ENCODE measurements around the gene REPS1.
"Not testable (repeated sequence)": the region's sequence is repeated elsewhere in the genome, so short reads cannot be mapped to it uniquely, and the experiment has no call there.

The REPS1 gene, protein sequence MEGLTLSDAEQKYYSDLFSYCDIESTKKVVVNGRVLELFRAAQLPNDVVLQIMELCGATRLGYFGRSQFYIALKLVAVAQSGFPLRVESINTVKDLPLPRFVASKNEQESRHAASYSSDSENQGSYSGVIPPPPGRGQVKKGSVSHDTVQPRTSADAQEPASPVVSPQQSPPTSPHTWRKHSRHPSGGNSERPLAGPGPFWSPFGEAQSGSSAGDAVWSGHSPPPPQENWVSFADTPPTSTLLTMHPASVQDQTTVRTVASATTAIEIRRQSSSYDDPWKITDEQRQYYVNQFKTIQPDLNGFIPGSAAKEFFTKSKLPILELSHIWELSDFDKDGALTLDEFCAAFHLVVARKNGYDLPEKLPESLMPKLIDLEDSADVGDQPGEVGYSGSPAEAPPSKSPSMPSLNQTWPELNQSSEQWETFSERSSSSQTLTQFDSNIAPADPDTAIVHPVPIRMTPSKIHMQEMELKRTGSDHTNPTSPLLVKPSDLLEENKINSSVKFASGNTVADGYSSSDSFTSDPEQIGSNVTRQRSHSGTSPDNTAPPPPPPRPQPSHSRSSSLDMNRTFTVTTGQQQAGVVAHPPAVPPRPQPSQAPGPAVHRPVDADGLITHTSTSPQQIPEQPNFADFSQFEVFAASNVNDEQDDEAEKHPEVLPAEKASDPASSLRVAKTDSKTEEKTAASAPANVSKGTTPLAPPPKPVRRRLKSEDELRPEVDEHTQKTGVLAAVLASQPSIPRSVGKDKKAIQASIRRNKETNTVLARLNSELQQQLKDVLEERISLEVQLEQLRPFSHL

DNA sequence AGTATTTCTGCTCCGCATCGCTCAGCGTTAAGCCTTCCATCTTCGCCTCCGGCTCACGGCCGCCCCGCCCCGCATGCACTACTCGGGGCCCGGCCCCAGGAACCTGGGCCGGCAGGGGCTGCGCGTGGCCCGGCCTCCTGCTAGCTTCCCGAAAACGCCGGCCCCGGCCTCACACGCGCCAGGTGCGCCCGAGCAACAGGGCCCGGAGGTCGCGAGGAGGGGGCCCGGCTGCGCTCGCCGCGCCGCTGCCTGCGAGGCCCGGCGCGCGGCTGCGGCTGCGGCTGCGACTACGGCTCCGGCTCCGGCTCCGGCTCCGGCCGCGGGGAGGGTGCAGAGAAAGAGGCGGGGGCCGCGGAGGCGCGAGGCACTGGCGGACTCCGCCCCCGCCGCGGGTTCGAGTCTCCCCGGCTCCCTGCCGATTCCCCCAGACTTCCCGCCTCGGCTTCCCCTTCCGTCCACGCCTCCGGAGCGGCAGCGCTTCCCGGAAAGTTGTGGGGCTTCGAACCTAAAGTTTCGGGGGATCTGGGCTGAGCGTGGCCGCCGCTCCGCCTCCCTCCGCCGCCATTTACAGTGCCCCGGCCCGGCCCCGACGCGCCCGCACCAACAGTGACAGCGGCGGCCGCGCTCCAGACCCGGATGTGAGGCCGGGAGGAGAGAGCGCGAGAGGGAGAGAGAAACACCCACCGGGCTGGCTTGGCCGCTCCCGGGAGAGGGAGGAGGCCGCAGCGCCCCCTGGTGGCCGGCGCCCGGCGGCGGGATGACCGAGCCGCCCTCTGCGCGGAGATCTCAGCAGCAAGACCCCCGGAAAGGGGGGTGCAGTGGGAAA, at the start of gene REPS1:
TSS of gene REPS1 (minus strand) at position 611 of the 826 bp plus-strand sequence. CDS start at position 40, 571 bp downstream.
- no peaks in the 10 kb centered on the region for H3K27me3 ChIP-seq (ENCODE audit: control insufficient read depth in 1 of 2, insufficient read depth in 2 of 2, low read length in 2 of 2)

DNA sequence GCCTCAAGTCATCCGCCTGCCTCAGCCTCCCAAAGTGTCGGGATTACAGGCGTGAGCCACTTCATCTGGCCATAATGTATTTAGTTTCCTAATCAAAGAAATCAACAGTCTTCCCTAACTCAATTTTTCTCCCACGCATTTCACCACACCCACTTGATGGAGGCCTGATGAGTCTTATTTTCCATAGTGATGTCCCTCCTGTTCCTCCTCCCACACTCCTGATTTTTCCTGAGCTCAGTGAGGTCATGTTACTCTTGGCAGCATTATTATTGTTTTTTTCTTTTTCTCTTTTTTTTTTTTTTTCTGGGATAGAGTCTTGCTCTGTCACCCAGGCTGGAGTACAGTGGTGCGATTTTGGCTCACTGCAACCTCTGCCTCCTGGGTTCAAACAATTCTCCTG, 49.4 kb upstream of the REPS1 start:
- Histone ChIP-seq H3K9ac (ENCODE audit: low read depth in 1 of 2, low read length in 2 of 2) (no peak overlapping the region), H3K36me3 (ENCODE audit: control insufficient read depth in 1 of 2, insufficient read depth in 2 of 2, low read length in 2 of 2) (peaks cover 5 to 43% of the 10 kb centered on the region in 2 donors), H3K4me3 (ENCODE audit: low read depth in 1 of 2, low read length in 2 of 2) (no peak overlapping the region), H3K27ac (ENCODE audit: low read depth, low read length) (no peak overlapping the region), H3K9me3 (ENCODE audit: control insufficient read depth in 1 of 2, low read length in 2 of 2) (no peaks in the 10 kb centered on the region), H3K4me1 (ENCODE audit: control insufficient read depth in 1 of 2, insufficient read depth in 2 of 2, low read length in 2 of 2) (no peaks in the 10 kb centered on the region), H3K27me3 (ENCODE audit: control insufficient read depth in 1 of 2, insufficient read depth in 2 of 2, low read length in 2 of 2) (no peaks in the 10 kb centered on the region)

More for the DNA sequence above, at the start of gene REPS1:
- Histone ChIP-seq H3K4me1 (ENCODE audit: control insufficient read depth in 1 of 2, insufficient read depth in 2 of 2, low read length in 2 of 2) (peaks cover 32% of the 10 kb centered on the region in 2 donors), H3K4me3 (ENCODE audit: low read depth in 1 of 2, low read length in 2 of 2) (peak within 1 kb of the TSS; percentile 90 to 91), H3K9ac (ENCODE audit: low read depth in 1 of 2, low read length in 2 of 2) (peak within 1 kb of the TSS; percentile 73 to 77), H3K9me3 (ENCODE audit: control insufficient read depth in 1 of 2, low read length in 2 of 2) (no peaks in the 10 kb centered on the region), H3K27ac (ENCODE audit: low read depth, low read length) (peak within 1 kb of the TSS; percentile 85), H3K36me3 (ENCODE audit: control insufficient read depth in 1 of 2, insufficient read depth in 2 of 2, low read length in 2 of 2) (no peaks in the 10 kb centered on the region)

DNA sequence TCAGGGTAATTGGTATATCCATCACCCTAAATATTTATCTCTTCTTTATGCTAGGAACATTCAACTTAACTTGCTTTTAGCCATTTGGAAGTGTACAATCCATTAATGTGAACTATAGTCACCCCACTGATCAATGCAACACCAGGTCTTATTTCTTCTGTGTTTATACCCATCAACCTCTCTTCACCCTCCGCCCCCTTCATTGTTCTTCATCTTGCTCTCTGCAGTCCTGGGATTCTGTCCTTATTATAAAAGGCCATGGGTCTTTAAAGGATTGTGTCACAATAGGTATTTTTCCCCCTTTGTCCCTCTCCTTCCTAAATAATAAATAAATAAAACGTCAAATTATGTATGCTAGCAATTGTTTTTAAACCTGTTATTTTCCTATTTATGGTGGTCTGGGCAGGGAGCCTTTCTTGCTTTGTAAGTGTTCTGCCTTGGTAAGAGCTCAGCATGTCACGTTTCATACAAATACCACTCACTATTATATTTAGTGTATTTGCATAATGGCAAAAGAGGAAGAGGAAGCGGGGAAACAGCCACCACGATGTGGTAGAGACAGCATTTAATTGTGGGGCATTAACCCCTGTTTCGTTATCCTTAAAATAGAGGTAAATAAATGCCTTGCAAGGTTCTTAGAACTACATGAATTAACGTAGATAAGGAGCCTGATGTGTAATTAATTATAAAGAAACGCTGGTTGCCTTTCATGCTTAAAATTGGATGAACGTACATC, 42.3 kb upstream of the REPS1 start:
- no peaks in the 10 kb centered on the region for H3K27me3 ChIP-seq (ENCODE audit: control insufficient read depth in 1 of 2, insufficient read depth in 2 of 2, low read length in 2 of 2)
- H3K4me3 ChIP-seq (ENCODE audit: low read depth in 1 of 2, low read length in 2 of 2): peak overlapping the region; percentile 86 to 94
- no peaks in the 10 kb centered on the region for H3K9me3 ChIP-seq (ENCODE audit: control insufficient read depth in 1 of 2, low read length in 2 of 2)
- no peak overlapping the region for H3K27ac ChIP-seq (ENCODE audit: low read depth, low read length)
- H3K4me1 ChIP-seq (ENCODE audit: control insufficient read depth in 1 of 2, insufficient read depth in 2 of 2, low read length in 2 of 2): peaks cover 10 to 25% of the 10 kb centered on the region in 2 donors
- peak overlapping the region; percentile 81 to 82 for H3K9ac ChIP-seq (ENCODE audit: low read depth in 1 of 2, low read length in 2 of 2)
- H3K36me3 ChIP-seq (ENCODE audit: control insufficient read depth in 1 of 2, insufficient read depth in 2 of 2, low read length in 2 of 2): peaks cover 0 to 15% of the 10 kb centered on the region in 2 donors

DNA sequence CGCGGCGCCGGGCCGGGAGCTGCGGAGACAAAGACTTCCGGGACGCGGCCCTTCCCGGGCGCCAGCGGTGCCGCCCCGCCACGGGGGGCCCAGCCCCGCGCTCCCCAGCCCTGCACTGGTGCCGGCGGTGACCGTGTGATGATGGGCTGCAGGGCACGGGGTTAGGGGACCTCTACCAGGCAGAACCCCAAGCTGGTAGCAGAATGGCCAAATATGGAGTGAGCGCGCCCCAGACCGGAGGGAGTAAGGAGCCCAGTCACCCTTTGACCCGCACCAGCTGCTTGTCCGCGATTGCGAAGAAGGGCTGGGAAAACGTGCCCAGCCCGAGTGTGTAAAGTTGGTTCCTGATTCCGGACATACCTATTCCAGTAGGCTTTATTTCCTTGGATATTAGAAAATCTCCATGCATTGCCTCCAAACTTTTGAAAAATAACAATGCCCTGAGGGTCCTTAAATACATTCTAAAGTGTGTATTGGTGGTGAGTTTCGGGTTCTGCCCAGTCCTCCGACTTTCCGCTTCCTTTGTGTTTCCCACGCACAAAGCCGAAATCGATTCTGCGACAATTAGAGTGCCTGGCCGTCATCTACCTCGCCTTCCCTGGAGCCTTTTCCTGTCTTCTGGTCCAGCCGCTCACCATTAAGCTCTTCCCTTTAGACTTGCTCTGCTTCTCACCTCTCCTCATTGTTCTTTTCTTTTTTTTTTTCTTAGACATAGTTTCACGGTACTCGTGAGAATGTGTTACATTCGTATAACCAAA, 41.6 kb upstream of the REPS1 start:
- Histone ChIP-seq H3K36me3 (ENCODE audit: control insufficient read depth in 1 of 2, insufficient read depth in 2 of 2, low read length in 2 of 2) (peaks cover 0 to 8% of the 10 kb centered on the region in 2 donors), H3K9ac (ENCODE audit: low read depth in 1 of 2, low read length in 2 of 2) (peak overlapping the region; percentile 81 to 82), H3K27me3 (ENCODE audit: control insufficient read depth in 1 of 2, insufficient read depth in 2 of 2, low read length in 2 of 2) (no peaks in the 10 kb centered on the region), H3K4me3 (ENCODE audit: low read depth in 1 of 2, low read length in 2 of 2) (peak overlapping the region; percentile 86 to 94), H3K27ac (ENCODE audit: low read depth, low read length) (peak overlapping the region; percentile 85), H3K9me3 (ENCODE audit: control insufficient read depth in 1 of 2, low read length in 2 of 2) (no peaks in the 10 kb centered on the region), H3K4me1 (ENCODE audit: control insufficient read depth in 1 of 2, insufficient read depth in 2 of 2, low read length in 2 of 2) (peaks cover 10 to 25% of the 10 kb centered on the region in 2 donors)

DNA sequence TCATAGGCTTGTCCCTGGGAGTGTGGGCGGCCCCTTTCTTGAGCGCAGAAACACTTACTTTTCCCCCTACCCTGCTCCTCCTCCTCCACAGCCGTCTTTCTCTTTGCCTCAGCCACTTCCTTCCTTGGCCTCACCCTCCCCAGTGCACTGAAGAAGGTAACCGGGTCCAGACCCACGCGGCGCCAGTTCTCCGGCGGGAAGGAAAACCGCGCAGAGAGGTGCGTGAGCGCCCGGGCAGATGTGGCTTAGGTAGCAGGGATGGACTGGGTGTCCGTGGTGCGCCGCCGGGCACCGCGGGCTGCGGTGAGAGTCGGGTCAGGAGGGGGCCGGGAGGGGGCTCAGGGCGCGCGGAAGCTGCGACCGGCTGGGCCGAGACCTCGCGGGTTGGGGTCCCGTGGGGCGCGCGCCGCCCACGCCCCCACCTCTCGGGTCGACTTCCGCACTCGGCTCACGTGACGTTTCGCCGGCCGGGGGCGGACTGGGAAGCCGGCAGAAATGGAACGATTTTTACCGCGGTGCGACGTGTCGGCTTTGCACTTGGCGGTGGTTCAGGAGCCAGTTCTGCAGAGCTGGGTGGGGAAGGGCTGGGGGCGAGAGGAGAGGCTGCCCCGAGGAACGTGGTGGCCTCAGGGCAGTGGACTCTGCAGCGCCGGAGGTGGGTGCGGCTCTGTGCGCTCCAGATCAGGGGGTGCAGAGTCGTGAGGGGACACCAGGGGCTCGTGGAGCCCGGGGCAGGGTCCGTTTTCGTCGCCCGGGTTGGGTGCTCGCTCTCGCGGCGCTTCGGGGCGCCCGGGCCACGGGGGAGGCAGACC, 40.8 kb upstream of the REPS1 start, which contains the start of gene ABRACL:
TSS of gene ABRACL (plus strand) at position 88 of the 812 bp plus-strand sequence. CDS start 5,416 bp downstream, outside the sequence.
- peak within 1 kb of the TSS; percentile 81 to 82 for H3K9ac ChIP-seq (ENCODE audit: low read depth in 1 of 2, low read length in 2 of 2)
- H3K27ac ChIP-seq (ENCODE audit: low read depth, low read length): peak within 1 kb of the TSS; percentile 85
- H3K4me1 ChIP-seq (ENCODE audit: control insufficient read depth in 1 of 2, insufficient read depth in 2 of 2, low read length in 2 of 2): peaks cover 10 to 25% of the 10 kb centered on the region in 2 donors
- no peaks in the 10 kb centered on the region for H3K27me3 ChIP-seq (ENCODE audit: control insufficient read depth in 1 of 2, insufficient read depth in 2 of 2, low read length in 2 of 2)
- H3K9me3 ChIP-seq (ENCODE audit: control insufficient read depth in 1 of 2, low read length in 2 of 2): no peaks in the 10 kb centered on the region
- peaks cover 0 to 7% of the 10 kb centered on the region in 2 donors for H3K36me3 ChIP-seq (ENCODE audit: control insufficient read depth in 1 of 2, insufficient read depth in 2 of 2, low read length in 2 of 2)
- H3K4me3 ChIP-seq (ENCODE audit: low read depth in 1 of 2, low read length in 2 of 2): peak within 1 kb of the TSS; percentile 86 to 94

DNA sequence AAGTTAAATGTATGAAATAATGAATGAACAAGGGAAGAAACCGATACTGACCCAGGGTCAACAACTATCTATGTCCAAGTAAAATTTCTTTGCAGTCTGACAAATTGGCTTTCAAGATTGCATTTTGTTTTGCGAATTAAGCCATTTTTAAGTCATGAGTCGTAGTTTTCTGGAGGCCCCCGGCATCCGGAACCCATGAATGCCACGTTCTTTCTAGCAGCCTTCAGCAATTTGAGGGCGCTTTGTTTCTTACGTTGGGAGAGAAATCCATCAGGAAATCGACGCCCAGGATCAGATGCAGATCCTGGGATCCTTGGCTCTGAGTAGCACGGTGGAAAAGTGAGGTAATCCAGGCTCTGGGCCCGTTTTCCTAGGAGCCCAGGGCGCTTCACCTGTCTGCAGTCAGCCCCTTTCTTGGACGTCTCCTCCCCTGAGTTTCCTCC, 40.2 kb upstream of the REPS1 start:
- peaks cover 10 to 25% of the 10 kb centered on the region in 2 donors for H3K4me1 ChIP-seq (ENCODE audit: control insufficient read depth in 1 of 2, insufficient read depth in 2 of 2, low read length in 2 of 2)
- H3K27ac ChIP-seq (ENCODE audit: low read depth, low read length): peak overlapping the region; percentile 85
- H3K9ac ChIP-seq (ENCODE audit: low read depth in 1 of 2, low read length in 2 of 2): peak overlapping the region; percentile 81 to 82
- H3K27me3 ChIP-seq (ENCODE audit: control insufficient read depth in 1 of 2, insufficient read depth in 2 of 2, low read length in 2 of 2): no peaks in the 10 kb centered on the region
- peaks cover 0 to 1% of the 10 kb centered on the region in 2 donors for H3K36me3 ChIP-seq (ENCODE audit: control insufficient read depth in 1 of 2, insufficient read depth in 2 of 2, low read length in 2 of 2)
- H3K9me3 ChIP-seq (ENCODE audit: control insufficient read depth in 1 of 2, low read length in 2 of 2): no peaks in the 10 kb centered on the region
- peak overlapping the region; percentile 86 to 94 for H3K4me3 ChIP-seq (ENCODE audit: low read depth in 1 of 2, low read length in 2 of 2)

DNA sequence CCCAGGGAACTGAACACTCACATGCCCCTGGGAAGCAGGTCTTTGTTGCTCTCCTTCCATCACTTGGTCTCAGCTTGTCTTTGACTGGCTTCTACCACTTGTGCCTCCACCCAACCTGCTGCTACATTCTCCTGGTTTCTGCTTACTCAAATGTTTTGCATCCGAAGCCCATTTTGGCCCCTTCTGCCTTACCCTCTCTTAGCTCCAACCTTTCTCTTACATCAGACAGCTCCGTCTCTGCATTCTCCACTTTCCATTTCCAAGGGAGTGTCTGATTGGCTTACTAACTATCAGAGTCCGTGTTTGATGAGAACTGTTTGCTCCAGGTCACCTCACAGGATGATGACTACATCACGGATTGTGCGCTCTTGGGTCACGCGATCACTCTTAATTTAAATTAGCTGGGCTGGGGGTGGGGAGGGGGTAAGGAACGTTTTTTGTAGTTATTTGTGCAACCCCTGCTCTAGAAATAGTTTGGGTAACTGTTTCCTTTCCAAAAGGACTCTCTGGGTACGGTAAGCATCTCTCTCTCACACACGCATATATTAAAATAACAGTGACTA, 39.6 kb upstream of the REPS1 start:
- H3K4me3 ChIP-seq (ENCODE audit: low read depth in 1 of 2, low read length in 2 of 2): peak overlapping the region; percentile 86 to 94
- peaks cover 10 to 25% of the 10 kb centered on the region in 2 donors for H3K4me1 ChIP-seq (ENCODE audit: control insufficient read depth in 1 of 2, insufficient read depth in 2 of 2, low read length in 2 of 2)
- no peaks in the 10 kb centered on the region for H3K9me3 ChIP-seq (ENCODE audit: control insufficient read depth in 1 of 2, low read length in 2 of 2)
- H3K36me3 ChIP-seq (ENCODE audit: control insufficient read depth in 1 of 2, insufficient read depth in 2 of 2, low read length in 2 of 2): no peaks in the 10 kb centered on the region
- H3K27me3 ChIP-seq (ENCODE audit: control insufficient read depth in 1 of 2, insufficient read depth in 2 of 2, low read length in 2 of 2): no peaks in the 10 kb centered on the region
- no peak overlapping the region for H3K27ac ChIP-seq (ENCODE audit: low read depth, low read length)
- peak overlapping the region; percentile 81 to 82 for H3K9ac ChIP-seq (ENCODE audit: low read depth in 1 of 2, low read length in 2 of 2)

DNA sequence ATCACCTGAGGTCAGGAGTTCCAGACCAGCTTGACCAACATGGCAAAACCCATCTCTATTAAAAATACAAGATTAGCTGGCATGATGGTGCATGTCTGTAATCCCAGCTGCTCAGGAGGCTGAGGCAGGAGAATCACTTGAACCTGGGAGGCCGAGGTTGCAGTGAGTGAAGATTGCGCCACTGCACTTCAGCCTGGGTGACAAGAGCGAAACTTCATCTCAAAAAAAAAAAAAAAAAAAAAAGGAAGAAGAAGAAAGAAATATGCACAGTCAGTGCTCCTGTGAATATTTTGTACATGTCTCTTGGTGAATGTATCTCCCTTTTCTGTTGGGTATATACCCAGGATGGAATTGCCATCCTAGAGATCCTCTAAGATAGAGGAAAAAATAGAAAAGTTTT, 37.4 kb upstream of the REPS1 start:
- not testable (repeated sequence) for H3K36me3 ChIP-seq (ENCODE audit: control insufficient read depth in 1 of 2, insufficient read depth in 2 of 2, low read length in 2 of 2); H3K9me3 ChIP-seq (ENCODE audit: control insufficient read depth in 1 of 2, low read length in 2 of 2); H3K4me3 ChIP-seq (ENCODE audit: low read depth in 1 of 2, low read length in 2 of 2); H3K27me3 ChIP-seq (ENCODE audit: control insufficient read depth in 1 of 2, insufficient read depth in 2 of 2, low read length in 2 of 2); H3K27ac ChIP-seq (ENCODE audit: low read depth, low read length); H3K9ac ChIP-seq (ENCODE audit: low read depth in 1 of 2, low read length in 2 of 2)
- H3K4me1 ChIP-seq (ENCODE audit: control insufficient read depth in 1 of 2, insufficient read depth in 2 of 2, low read length in 2 of 2): peaks cover 10 to 16% of the 10 kb centered on the region in 2 donors

All from duodenal mucosa (tissue), 2 donors.